B cell (primary cell): Measurements from ENCODE around the gene CCN5. TPM values are rescaled to one million over a fixed set of nuclear protein-coding genes. Genes with fewer than 3 reads are reported as not detected.

Experiments
- ATAC-seq: fragments of 200-7000 bp; cut with Tn5 transposase; one replicate; pipeline ENCODE4 v1.10.0; 2021; ENCODE audit warnings: low read depth, mild to moderate bottlenecking, moderate number of reproducible peaks, moderate library complexity
- CTCF ChIA-PET: fragments of 350-600 bp; sonication (Branson Sonifier 250); formaldehyde crosslinking; loops from one replicate; lab custom pipeline; 2021; ENCODE audit warnings: antibody characterized with exemption, inconsistent platforms; lab: Charles Lee
- POLR2A ChIA-PET: fragments of 350-600 bp; sonication (Branson Sonifier 250); formaldehyde crosslinking; loops from one replicate; lab custom pipeline; 2021; ENCODE audit warnings: antibody characterized with exemption; lab: Charles Lee
- DNase-seq: peaks from one replicate; pipeline ENCODE4 v3.0.0; 2013
- H2AFZ ChIP-seq: 2 replicates; pipeline ENCODE4 v1.6.1; 2012; ENCODE audit warnings: mild to moderate bottlenecking, low read depth, low read length; ENCODE audit not compliant: insufficient read depth, poor library complexity, severe bottlenecking
- H3K27ac ChIP-seq, 2 donors: 1 replicate in 1 of 2; 2 replicates in 1 of 2; pipeline ENCODE4 v1.5.1; 2012 to 2013; ENCODE audit warnings: low read length in 2 of 2, mild to moderate bottlenecking in 2 of 2, moderate library complexity in 1 of 2
- H3K27me3 ChIP-seq, 4 experiments: fragments of 200-600 bp in 1 of 4; sonication (generic) in 1 of 4; replicated peaks in 1 of 4; 1 replicate in 2 of 4; 2 replicates in 2 of 4; pipeline versions ENCODE4 v1.6.1 to v1.7.0; 2013 to 2016; ENCODE audit warnings: low read length in 3 of 4, mild to moderate bottlenecking in 2 of 4, mixed read lengths in 1 of 4, moderate library complexity in 1 of 4; ENCODE audit not compliant: insufficient read depth in 4 of 4, control insufficient read depth in 3 of 4; ENCODE audit errors: control extremely low read depth in 1 of 4
- H3K36me3 ChIP-seq, 2 experiments: replicated peaks in 1 of 2; 1 replicate in 1 of 2; 2 replicates in 1 of 2; pipeline versions ENCODE4 v1.6.1 to v1.7.1; 2013; ENCODE audit warnings: low read length in 1 of 2; ENCODE audit not compliant: insufficient read depth in 2 of 2, control insufficient read depth in 1 of 2; ENCODE audit errors: control extremely low read depth in 1 of 2, extremely low read depth in 1 of 2
- H3K4me1 ChIP-seq, 2 donors: fragments of 200-600 bp in 1 of 2; sonication (generic) in 1 of 2; 1 replicate in 1 of 2; 2 replicates in 1 of 2; pipeline versions ENCODE4 v1.5.1 to v1.6.1; 2013 to 2017; ENCODE audit warnings: low read length in 2 of 2; ENCODE audit not compliant: control insufficient read depth in 2 of 2, insufficient read depth in 2 of 2
- H3K4me2 ChIP-seq: replicated peaks from 2 replicates; pipeline ENCODE3; 2012; ENCODE audit warnings: mild to moderate bottlenecking, low read depth, low read length; ENCODE audit not compliant: poor library complexity, severe bottlenecking
- H3K4me3 ChIP-seq, 5 experiments: fragments of 200-600 bp in 1 of 5; sonication (generic) in 1 of 5; 1 replicate in 3 of 5; 2 replicates in 2 of 5; pipeline versions ENCODE4 v1.5.1 to v1.7.0; 2011 to 2016; ENCODE audit warnings: low read length in 4 of 5, mild to moderate bottlenecking in 4 of 5, low read depth in 2 of 5, control low read depth in 1 of 5, moderate library complexity in 1 of 5; ENCODE audit not compliant: insufficient read depth in 1 of 5; ENCODE audit errors: control extremely low read depth in 1 of 5, extremely low read depth in 1 of 5
- H3K79me2 ChIP-seq: fragments of 200-600 bp; sonication (generic); one replicate; pipeline ENCODE4 v1.6.0; 2016; ENCODE audit warnings: low read length; ENCODE audit not compliant: control insufficient read depth, insufficient read depth
- H3K9ac ChIP-seq: fragments of 200-600 bp; sonication (generic); 2 replicates; pipeline ENCODE4 v1.6.1; 2017; ENCODE audit warnings: mild to moderate bottlenecking, low read length, moderate library complexity
- H3K9me3 ChIP-seq, 3 donors: one replicate each; pipeline versions ENCODE4 v1.6.1 to v1.7.1; 2013; ENCODE audit warnings: low read length in 2 of 3; ENCODE audit not compliant: control insufficient read depth in 2 of 3, insufficient read depth in 1 of 3; ENCODE audit errors: control extremely low read depth in 1 of 3
- H4K20me1 ChIP-seq: 2 replicates; pipeline ENCODE4 v1.6.0; 2012; ENCODE audit warnings: mild to moderate bottlenecking, low read length; ENCODE audit not compliant: insufficient read depth, control insufficient read depth, poor library complexity, severe bottlenecking
- H3K27ac Mint-ChIP-seq: one replicate; pipeline ENCODE4 v1.8.0; 2021; ENCODE audit warnings: mixed read lengths
- H3K27me3 Mint-ChIP-seq: one replicate; pipeline ENCODE4 v1.8.0; 2021; ENCODE audit warnings: mixed read lengths
- H3K4me1 Mint-ChIP-seq: one replicate; pipeline ENCODE4 v1.8.0; 2021; ENCODE audit warnings: mixed read lengths
- H3K4me3 Mint-ChIP-seq: one replicate; pipeline ENCODE4 v1.8.0; 2021; ENCODE audit warnings: mixed read lengths
- H3K9me3 Mint-ChIP-seq: one replicate; pipeline ENCODE4 v1.8.0; 2022; ENCODE audit warnings: mixed read lengths; ENCODE audit not compliant: insufficient read depth
- CTCF ChIP-seq: fragments of 200-600 bp; IDR thresholded peaks from one replicate; pipeline ENCODE4 v1.8.0; 2022; ENCODE audit warnings: antibody characterized with exemption, mild to moderate bottlenecking
- EZH2 ChIP-seq: IDR thresholded peaks from 2 replicates; pipeline ENCODE4 v1.6.1; 2012; ENCODE audit warnings: borderline replicate concordance, low read depth, mild to moderate bottlenecking, moderate library complexity, low read length; ENCODE audit not compliant: insufficient read depth, poor library complexity, severe bottlenecking
- WGBS: methylation state at CpG from one replicate; pipeline ENCODE4 v1.1.5; 2013; ENCODE audit warnings: missing lambda C conversion rate; ENCODE audit not compliant: insufficient coverage; 5-methylcytosine and 5-hydroxymethylcytosine counted together
- intact Hi-C: fragments of 100-400 bp; cut with micrococcal nuclease; formaldehyde crosslinking; loops from one replicate; pipeline ENCODE4 v1.10.0; 2022
- polyA plus RNA-seq: library from polyadenylated mRNA; depleted of rRNA; stranded (reverse); fragments of >200 nt; gene quantifications from 2 replicates; pipeline ENCODE4 v1.2.3, GENCODE V29; 2012
- total RNA-seq, 2 donors: library from RNA; stranded (reverse); fragments of 120-200 nt in 1 of 2; gene quantifications; 1 replicate in 1 of 2; 2 replicates in 1 of 2; pipeline versions ENCODE4 v1.2.3 to v1.2.4, GENCODE V29; 2013 to 2022

The CCN5 gene
- total and polyA plus RNA-seq, 2 donors (not counting 1 experiment from before 2014, with no cell fraction given): not detected

GRCh38 chr20:44771172-44771535 is 56.0 kb downstream of the CCN5 start:
- H2AFZ ChIP-seq: no peak overlapping the region
- H3K4me3 Mint-ChIP-seq: no peak overlapping the region
- CTCF ChIA-PET: interaction anchor here (1.0 kb wide), 1 partner anchor 87 kb away, joined by 3 read pairs; no protein-coding TSS in a partner anchor
- peaks cover 0 to 5% (median 0%) of the 10 kb centered on the region in 4 experiments for H3K27me3 ChIP-seq
- TF ChIP-seq CTCF (no peak), EZH2 (no peak)
- H3K9ac ChIP-seq: no peak overlapping the region
- H3K4me1 ChIP-seq: peaks cover 5 to 9% of the 10 kb centered on the region in 2 donors
- H3K27ac ChIP-seq: no peak overlapping the region
- intact Hi-C loops: no loop called here
- no peak overlapping the region for H3K4me3 ChIP-seq
- ATAC-seq: no peak
- H3K9me3 ChIP-seq: peaks cover 0 to 5% (median 0%) of the 10 kb centered on the region in 3 donors
- no peaks in the 10 kb centered on the region for H3K79me2 ChIP-seq
- H3K9me3 Mint-ChIP-seq: no peaks in the 10 kb centered on the region
- no peak overlapping the region for H3K4me2 ChIP-seq
- no peak for DNase-seq
- 88% methylated on average over 8 of the region's 8 CpGs for WGBS
- H3K27ac Mint-ChIP-seq: no peak overlapping the region
- peaks cover 15% of the 10 kb centered on the region for H3K27me3 Mint-ChIP-seq
- no peaks in the 10 kb centered on the region for H4K20me1 ChIP-seq
- POLR2A ChIA-PET: no interaction called here
- no peaks in the 10 kb centered on the region for H3K36me3 ChIP-seq
- H3K4me1 Mint-ChIP-seq: peaks cover 15% of the 10 kb centered on the region

- Histone ChIP-seq H4K20me1 (no peaks in the 10 kb centered on the region), H3K4me1 (peaks cover 5 to 9% of the 10 kb centered on the region in 2 donors), H3K27ac (no peak overlapping the region), H3K79me2 (no peaks in the 10 kb centered on the region), H3K4me2 (no peak overlapping the region), H3K9me3 (peaks cover 0 to 5% (median 0%) of the 10 kb centered on the region in 3 donors), H3K9ac (no peak overlapping the region), H3K4me3 (no peak overlapping the region), H3K36me3 (no peaks in the 10 kb centered on the region), H2AFZ (no peak overlapping the region), H3K27me3 (peaks cover 0 to 5% (median 0%) of the 10 kb centered on the region in 4 experiments)
- Mint-ChIP-seq H3K4me1 (peaks cover 15% of the 10 kb centered on the region), H3K9me3 (no peaks in the 10 kb centered on the region), H3K27me3 (peaks cover 14% of the 10 kb centered on the region), H3K27ac (no peak overlapping the region), H3K4me3 (no peak overlapping the region)
- intact Hi-C loops: no loop called here
- CTCF ChIA-PET: no interaction called here
- DNase-seq (no peak), ATAC-seq (no peak)
- TF ChIP-seq CTCF (no peak), EZH2 (no peak)
- POLR2A ChIA-PET: no interaction called here
- 78% methylated on average over 8 of the region's 8 CpGs for WGBS
Observed at GRCh38 chr20:44772636-44773035, 57.5 kb downstream of the CCN5 start.
